IPS-NIHi11 (cell line): ENCODE results near the gene LRRC74A.

Experiments used
- DNase-seq: peaks from one replicate; pipeline ENCODE4 v3.0.0; 2012; ENCODE audit warnings: mixed read lengths, low spot score

Gene LRRC74A

GRCh38 chr14:76810525-76810924 is 15.7 kb upstream of the LRRC74A start:
- DNase-seq, result no peak

- DNase-seq, result peak; percentile 27
These were observed 15.2 kb upstream of the LRRC74A start for GRCh38 chr14:76810953-76811400.

DNA sequence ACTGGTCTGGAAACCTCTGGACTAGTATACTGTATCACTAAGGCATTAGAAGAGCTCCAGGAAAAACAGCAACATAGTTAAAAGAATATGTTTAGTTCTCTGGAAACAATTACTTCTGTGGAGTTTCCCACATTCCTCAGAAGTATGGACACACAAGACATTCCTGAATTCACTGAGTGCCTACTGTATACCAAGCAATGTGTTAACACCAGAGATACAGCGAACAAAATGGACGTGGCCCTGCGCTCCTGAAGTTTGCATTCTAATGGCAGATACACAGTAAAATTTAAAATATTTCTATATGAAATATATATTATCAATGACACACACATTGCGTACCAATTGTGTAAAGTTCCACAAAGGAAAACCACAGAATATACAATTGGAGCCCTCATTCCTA is 14.6 kb upstream of the LRRC74A start:
- DNase-seq, result no peak

DNA sequence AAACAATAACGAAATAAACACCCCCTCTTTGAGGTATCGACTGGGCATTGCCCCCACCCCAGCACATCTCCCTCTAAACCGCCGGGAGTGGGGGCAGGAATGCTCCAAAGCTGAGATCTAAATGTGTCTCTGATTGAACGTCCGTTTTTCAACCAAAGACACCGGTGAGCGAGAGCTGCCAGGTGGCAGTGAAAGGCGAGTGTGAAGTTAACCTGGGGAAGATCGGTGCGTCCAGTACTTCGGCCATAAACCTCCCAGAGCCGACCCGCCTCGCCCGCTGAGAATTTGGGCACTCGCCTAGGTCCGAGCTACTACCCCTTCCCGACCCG is 14.2 kb upstream of the LRRC74A start:
- DNase-seq, result no peak

DNA sequence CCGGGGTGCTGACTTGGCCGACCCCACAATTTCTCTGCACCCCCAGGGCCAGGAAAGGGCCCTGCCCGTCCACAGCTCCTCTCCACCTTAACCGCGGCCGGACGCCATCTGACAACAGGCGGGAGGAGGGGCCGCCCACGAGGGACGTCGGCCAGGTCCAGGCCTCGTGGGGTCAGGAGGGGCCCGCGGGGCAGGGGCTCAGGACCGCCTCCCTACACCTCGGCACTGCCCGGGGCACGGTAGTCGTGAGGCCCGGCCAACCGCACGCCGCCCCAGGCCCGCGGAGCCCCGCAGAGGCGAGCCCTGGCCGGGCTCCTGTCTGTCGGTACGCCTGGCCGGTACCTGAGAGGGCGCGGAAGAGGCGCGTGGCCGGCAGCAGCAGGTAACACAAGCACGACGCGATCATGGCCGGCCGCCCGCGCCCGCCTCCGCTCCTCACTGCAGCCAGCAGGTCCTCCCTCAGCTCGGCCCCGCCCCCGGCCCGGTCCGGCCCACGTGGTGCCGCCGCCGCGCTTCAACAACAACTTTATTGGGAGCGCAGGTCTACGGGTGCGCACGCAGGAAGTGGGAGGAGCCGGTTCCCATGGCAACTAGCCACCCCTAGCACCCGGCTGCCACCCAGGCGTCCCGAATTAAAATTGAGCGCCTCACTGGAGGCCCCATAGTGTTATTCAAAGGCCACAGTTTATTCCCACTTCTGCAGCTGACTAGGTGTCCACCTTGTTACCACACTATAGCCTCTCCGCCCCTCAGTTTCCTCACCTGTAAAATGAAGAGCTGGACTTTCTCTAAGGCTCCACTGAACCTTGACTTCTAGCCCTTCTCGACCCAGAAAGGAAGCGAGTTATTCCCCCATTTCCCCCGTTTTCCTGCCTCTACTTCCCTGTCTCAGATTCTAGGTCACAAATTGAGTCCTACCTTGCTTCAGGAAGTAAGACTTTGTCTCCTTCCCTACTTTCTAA is 13.5 kb upstream of the LRRC74A start, which contains the start of gene ANGEL1:
Gene ANGEL1, minus strand, starts transcription at position 461 of the 962 bp plus-strand sequence. Its CDS starts 55 bp downstream, at position 406.
- DNase-seq, result peak; percentile 95

DNA sequence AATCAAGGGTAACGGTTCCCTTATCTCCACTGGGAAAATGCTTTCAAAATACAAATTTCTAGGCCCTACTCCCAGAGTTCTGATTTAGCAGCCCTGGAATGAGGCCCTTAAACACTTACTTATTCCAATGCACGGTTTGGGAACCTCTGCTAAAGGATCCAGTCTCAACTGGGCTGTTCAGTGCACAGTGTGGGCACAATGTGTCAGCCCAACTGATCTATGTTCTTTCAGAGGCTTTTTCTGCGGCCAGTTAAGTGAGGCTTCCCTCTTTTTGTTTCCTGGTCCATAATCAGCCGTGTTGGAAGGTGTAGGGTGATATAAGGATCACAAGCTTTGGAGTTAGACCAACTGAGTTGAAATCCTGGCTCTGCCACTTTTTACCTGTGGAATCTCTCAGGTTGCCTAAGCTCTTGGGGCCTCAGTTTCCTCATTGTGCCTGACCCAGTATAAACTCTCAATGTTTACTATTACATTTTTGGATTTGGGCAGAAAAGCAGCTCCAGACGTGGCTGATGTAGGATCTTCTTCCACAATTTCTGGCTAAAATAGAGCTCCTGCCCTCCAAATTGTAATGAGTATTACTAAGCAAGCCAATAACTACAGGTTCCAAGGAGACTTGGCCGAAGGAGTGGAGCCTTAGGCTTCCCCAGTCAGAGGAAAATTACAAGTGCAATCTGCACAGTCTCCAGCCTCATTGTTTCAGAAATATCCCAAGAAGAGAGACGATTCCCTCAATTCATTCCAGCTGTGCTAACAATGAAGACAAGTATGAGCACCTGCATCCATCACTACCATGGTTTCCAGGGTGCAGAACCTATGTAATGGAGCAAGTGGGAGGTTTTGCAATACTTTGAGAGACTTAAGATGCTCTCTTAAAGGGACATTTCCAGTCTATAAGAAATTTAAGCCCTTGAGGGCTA is 11.2 kb upstream of the LRRC74A start:
- DNase-seq, result no peak

GRCh38 chr14:76820700-76821099 is 5.5 kb upstream of the LRRC74A start:
- DNase-seq, result no peak

- DNase-seq, result peak; percentile 29
These were observed 1.6 kb downstream of the LRRC74A start for GRCh38 chr14:76827696-76828296.

DNA sequence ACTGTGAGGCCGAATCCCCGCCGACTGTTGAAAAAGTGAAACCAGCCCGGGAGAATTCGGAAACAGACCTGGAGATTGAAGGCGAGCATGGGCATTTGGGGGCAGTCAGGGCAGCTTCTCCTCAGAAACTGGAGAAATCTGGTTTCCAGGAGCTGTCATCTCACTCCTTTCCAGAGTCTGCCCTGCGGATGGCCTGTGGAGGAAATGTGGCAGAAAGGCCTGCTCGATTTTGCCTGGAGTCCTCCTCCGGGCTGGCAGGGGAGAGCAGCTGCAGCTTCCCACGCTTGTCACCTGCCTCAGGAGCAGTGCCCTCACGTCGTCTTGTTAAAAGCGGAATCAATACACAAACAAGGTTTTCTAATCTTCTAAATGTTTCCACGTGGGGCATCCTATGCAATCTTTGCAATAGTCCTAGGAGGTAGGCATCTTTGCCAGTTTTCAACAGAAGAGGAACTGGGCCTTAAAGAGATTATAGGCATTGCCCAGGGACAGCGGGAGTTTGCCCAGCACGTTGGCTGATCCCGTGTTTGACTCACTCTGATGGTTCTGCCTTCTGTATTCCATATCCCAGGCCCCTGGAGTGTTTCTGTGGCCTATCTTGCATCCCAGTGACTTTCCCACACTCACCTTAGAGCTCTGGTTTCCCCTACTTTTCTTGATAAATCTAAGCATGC is 2.3 kb downstream of the LRRC74A start:
- DNase-seq, result no peak

GRCh38 chr14:76829013-76829365 is 2.8 kb downstream of the LRRC74A start:
- DNase-seq, result no peak

DNA sequence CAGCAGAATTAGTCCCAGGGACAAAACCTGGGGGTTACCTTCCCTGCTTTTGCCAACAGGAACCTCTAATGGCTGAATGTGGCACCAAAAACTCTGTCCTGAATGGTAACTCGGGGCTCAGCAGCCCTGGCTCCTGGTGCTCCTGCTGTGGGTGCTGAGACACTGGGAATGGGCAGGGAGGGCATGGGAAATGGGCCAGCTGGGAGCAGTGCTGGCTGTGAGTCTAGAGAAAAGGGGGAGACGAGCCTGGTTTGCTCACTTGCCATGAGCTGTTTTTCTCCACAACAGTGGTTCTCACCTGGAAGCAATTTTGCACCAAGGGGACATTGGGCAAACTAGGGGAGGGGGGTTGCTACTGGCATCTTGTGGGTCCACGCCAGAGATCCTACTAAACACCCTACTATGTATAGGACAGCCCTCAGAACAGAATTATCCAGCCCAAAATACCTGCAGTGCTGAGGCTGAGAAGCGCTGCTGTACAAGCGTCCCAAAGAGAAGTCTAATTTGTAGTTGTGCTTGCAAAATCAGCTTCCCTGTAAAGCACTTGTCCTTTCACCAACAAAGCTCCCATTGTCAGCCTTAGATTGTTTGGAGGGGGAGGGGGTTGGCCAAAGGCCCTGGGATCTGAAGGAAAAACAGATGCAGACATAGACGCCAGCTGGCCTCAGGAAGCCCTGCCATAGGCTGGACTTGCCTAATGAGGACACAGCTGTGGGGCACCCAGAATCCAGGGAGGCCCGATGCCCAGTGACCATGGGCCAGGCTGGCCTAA is 3.6 kb downstream of the LRRC74A start:
- DNase-seq, result peak; percentile 27

DNA sequence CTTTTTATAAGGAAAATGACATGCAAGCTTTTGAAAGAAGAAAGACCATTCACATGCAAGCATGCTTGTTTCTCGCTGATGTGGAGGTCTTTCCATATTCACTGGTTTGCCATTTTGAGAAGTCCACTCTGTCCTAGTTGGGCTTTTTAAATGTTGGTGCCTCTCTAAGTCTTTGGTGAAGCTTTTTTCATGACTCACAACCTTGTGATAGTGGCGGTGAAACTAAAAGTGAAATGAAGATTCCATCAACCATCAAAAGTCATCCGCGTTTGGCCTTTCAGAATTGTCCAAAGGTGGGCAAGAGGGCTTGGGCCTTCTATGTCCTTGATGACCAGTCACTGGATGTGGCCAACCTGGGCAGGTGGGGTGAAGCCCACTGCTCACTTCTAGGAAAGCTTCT is 4.3 kb downstream of the LRRC74A start:
- no peak for DNase-seq

GRCh38 chr14:76832503-76832988 is 6.3 kb downstream of the LRRC74A start:
- no peak for DNase-seq

DNA sequence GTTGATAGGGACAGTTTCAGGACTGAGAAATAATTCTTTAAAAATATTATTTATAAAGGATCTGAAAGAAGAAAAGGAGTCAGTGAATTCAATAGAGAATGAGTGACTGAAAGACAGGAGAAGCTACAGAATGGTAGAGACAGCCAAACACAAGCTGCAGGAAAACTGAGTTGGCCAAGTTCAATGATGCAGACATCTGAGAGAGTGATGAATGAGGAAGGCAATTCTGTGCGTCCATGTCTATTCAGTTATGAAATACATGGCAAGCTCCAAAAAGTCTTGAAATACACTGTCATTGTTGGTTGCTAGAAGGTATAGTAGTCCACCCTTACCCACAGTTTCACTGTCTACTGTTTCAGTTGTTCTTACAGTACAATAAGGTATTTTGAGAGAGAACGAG is 6.8 kb downstream of the LRRC74A start:
- no peak for DNase-seq

GRCh38 chr14:76834241-76834661 is 8.0 kb downstream of the LRRC74A start:
- DNase-seq, result no peak

GRCh38 chr14:76836029-76836630 is 9.9 kb downstream of the LRRC74A start:
- no peak for DNase-seq

DNA sequence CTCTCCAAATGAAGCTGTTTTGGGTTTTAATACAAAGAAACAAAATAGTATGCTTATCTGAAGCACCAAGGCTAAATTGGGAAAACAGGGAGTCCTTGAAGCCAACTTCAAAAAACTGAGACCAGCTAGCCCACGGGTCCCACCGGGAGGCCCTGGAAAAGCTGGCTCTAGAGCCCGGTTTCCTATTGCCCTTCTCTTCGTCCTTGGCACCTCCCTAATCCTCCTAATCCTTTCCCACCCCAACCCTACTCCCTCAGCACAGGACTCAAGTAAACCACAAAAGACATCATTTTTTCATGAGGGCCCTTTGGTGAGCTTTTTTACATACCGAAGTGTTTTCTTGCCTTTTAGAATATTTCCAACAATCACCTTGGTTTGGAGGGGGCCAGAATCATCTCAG is 11.3 kb downstream of the LRRC74A start:
- no peak for DNase-seq

DNA sequence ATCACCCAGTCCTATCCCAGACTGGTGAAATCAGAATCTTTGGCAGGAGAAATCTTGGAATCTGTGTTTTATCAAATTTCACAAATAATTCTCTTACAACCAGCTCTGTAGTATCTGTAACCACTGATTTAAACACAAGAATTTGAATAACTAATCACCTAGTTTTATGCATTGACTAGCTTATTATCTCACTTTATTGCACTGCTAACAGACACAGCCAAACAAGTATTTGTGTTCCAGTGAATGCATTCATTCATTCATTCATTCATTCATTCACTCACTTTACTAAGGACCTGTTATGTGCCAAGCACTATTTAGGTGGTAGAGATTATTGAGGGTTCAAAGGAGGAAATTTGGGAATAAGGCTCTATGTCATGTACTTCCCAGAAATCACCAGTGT is 16.2 kb downstream of the LRRC74A start:
- no peak for DNase-seq

DNA sequence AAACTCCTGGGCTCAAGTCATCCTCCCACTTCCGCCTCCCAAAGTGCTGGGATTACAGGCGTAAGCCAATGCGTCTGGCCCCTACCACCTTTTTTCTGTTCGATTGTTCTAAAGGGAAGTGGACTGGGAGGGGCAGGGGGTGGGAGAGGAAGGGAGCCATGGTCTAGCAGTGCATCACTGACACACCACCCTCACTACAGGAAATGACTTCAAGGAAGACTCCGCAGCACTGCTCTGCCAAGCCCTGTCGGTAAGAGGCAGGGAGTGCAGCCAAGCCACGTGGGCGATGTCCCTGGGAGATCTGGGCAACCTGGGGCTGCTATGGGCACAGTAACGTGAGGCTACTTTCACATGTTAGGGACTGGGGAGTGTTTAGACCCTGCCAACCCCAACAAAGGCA is 18.0 kb downstream of the LRRC74A start:
- no peak for DNase-seq

DNA sequence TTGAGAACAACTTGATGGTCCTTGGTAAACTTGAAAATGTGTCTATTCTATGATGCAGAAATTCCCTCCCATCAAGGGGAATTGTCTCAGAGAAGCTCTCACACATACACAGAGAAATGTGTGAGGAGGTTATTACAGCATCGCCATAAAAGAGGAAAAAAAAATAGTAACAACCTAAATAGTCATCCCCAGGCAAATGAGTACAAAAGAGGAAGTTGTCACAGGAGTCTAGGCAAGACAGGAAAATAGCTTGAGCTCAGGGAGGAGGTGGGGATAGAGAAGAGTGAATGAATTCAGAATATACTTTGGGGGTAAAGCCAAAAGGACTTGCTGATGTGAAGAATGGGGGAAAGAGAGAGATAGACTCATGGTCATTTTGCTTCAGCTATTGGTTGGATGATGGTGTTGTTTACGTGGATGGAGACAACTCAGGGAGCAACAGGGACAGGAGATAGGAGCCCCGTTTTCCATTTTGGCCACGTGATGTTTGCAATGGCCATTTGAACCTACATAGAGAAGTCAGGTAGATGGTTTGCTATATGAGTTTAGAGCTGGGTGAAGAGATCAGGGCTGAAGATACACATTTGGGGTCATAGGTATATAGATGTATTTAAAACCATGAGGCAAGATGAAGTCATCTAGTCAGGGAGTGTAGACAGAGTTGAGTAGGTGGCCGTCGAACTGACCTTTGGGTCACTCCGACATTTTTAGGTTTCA is 20.3 kb downstream of the LRRC74A start:
- no peak for DNase-seq
